A549 (cell line): ENCODE data around the gene PSG11. TPM values are rescaled to one million over a fixed set of nuclear protein-coding genes. Genes with fewer than 3 reads are reported as not detected.
"Not testable (repeated sequence)": the region's sequence is repeated elsewhere in the genome, so short reads cannot be mapped to it uniquely, and the experiment has no call there.

Source experiments
- ATAC-seq, 2 experiments: fragments of 200-7000 bp in 1 of 2; fragments of >200 bp in 1 of 2; cut with Nextera tagmentation in 1 of 2; cut with Tn5 transposase in 1 of 2; 3 replicates each; pipeline versions ENCODE4 v1.8.0 to v1.9.1; 2018 to 2020; ENCODE audit warnings: mild to moderate bottlenecking in 1 of 2, moderate library complexity in 1 of 2
- CTCF ChIA-PET: fragments of 300-600 bp; sonication (Branson Sonifier 250); formaldehyde crosslinking; extraction: SDS; loops from one replicate; lab custom pipeline; 2021; ENCODE audit warnings: antibody characterized with exemption, inconsistent platforms; lab: Yijun Ruan, JAX
- POLR2A ChIA-PET: fragments of 350-600 bp; formaldehyde crosslinking; extraction: SDS; loops from one replicate; lab custom pipeline; 2021; ENCODE audit warnings: antibody characterized with exemption, inconsistent platforms; lab: Yijun Ruan, JAX
- DNase-seq, 2 experiments: peaks; one replicate each; pipeline versions ENCODE4 v3.0.0 to v3.0.0-alpha.2; 2011 to 2016; ENCODE audit warnings: low read depth in 1 of 2, low spot score in 1 of 2
- FAIRE-seq: peaks from 2 replicates; lab custom pipeline; 2011; peaks lifted over from hg19 to GRCh38; lab: Jason Lieb, UNC
- H3K27ac ChIP-seq, 2 experiments: fragments of >200 bp; sonication (Bioruptor Twin); formaldehyde crosslinking; 3 replicates each; pipeline ENCODE4 v1.5.1; 2016 to 2017
- H3K4me1 ChIP-seq: fragments of >200 bp; sonication (Bioruptor Twin); formaldehyde crosslinking; 3 replicates; pipeline ENCODE4 v1.6.1; 2016
- H3K4me2 ChIP-seq: fragments of >200 bp; sonication (Bioruptor Twin); formaldehyde crosslinking; 3 replicates; pipeline ENCODE4 v1.6.1; 2016
- H3K4me3 ChIP-seq: fragments of >200 bp; sonication (Bioruptor Twin); formaldehyde crosslinking; 3 replicates; pipeline ENCODE4 v1.5.1; 2016
- H3K9me3 ChIP-seq: fragments of >200 bp; sonication (Bioruptor Twin); formaldehyde crosslinking; 3 replicates; pipeline ENCODE4 v1.6.1; 2016
- BHLHE40 ChIP-seq: IDR thresholded peaks from 2 replicates; pipeline ENCODE4 v1.6.1; 2012; ENCODE audit warnings: low read depth, low read length, inconsistent platforms
- CBX2 ChIP-seq: fragments of 200-600 bp; sonication (generic); IDR thresholded peaks from 2 replicates; pipeline ENCODE4 v1.6.1; 2016; ENCODE audit warnings: low read depth, mild to moderate bottlenecking, borderline replicate concordance
- CHD2 ChIP-seq: fragments of 150-350 bp; IDR thresholded peaks from 2 replicates; pipeline ENCODE4 v1.6.1; 2014; ENCODE audit warnings: low read length; ENCODE audit not compliant: partially characterized antibody
- CHD4 ChIP-seq: fragments of 200-600 bp; sonication (generic); IDR thresholded peaks from 2 replicates; pipeline ENCODE4 v1.6.1; 2016; ENCODE audit warnings: antibody characterized with exemption, mild to moderate bottlenecking, borderline replicate concordance
- CTCF ChIP-seq: fragments of >200 bp; sonication (Bioruptor Twin); formaldehyde crosslinking; IDR thresholded peaks from 3 replicates; pipeline ENCODE4 v1.5.1; 2016
- EHMT2 ChIP-seq: fragments of 200-600 bp; sonication (generic); IDR thresholded peaks from 2 replicates; pipeline ENCODE4 v1.6.1; 2016; ENCODE audit warnings: antibody characterized with exemption, low read depth, mild to moderate bottlenecking, moderate library complexity
- GATA3 ChIP-seq: IDR thresholded peaks from 2 replicates; pipeline ENCODE4 v1.6.1; 2012; ENCODE audit warnings: borderline replicate concordance
- HDAC2 ChIP-seq: fragments of 200-600 bp; sonication (generic); IDR thresholded peaks from 2 replicates; pipeline ENCODE4 v1.6.1; 2016
- HOXA7 ChIP-seq: fragments of 250-450 bp; sonication (Bioruptor Pico); IDR thresholded peaks from 2 replicates; pipeline ENCODE4 v1.5.0; 2020; ENCODE audit warnings: mild to moderate bottlenecking, moderate library complexity
- HOXB13 ChIP-seq: fragments of 250-450 bp; sonication (Bioruptor Pico); IDR thresholded peaks from 2 replicates; pipeline ENCODE4 v1.5.0; 2020; ENCODE audit warnings: low read depth, mild to moderate bottlenecking, moderate library complexity
- KDM5A ChIP-seq: fragments of 200-600 bp; sonication (generic); IDR thresholded peaks from 2 replicates; pipeline ENCODE4 v1.6.1; 2016; ENCODE audit warnings: antibody characterized with exemption, mild to moderate bottlenecking
- MAFK ChIP-seq: fragments of 450-650 bp; IDR thresholded peaks from 2 replicates; pipeline ENCODE4 v1.6.1; 2014; ENCODE audit not compliant: partially characterized antibody
- NFE2L2 ChIP-seq: fragments of 150-350 bp; conservative IDR thresholded peaks from 2 replicates; pipeline ENCODE4 v1.6.1; 2014; ENCODE audit warnings: low read length
- NPAS2 ChIP-seq: fragments of 250-450 bp; sonication (Bioruptor Pico); IDR thresholded peaks from 2 replicates; pipeline ENCODE4 v1.8.0; 2022; ENCODE audit warnings: mild to moderate bottlenecking, moderate library complexity, borderline replicate concordance
- POLR2A ChIP-seq: IDR thresholded peaks from 2 replicates; pipeline ENCODE4 v1.6.1; 2012; ENCODE audit warnings: mild to moderate bottlenecking, low read length
- REST ChIP-seq: fragments of 200-600 bp; sonication (generic); IDR thresholded peaks from 2 replicates; pipeline ENCODE4 v1.6.1; 2016; ENCODE audit warnings: antibody characterized with exemption, mild to moderate bottlenecking, moderate library complexity
- RNF2 ChIP-seq: fragments of 200-600 bp; sonication (generic); IDR thresholded peaks from 2 replicates; pipeline ENCODE4 v1.6.1; 2016; ENCODE audit warnings: low read depth, mild to moderate bottlenecking, antibody characterized with exemption, moderate library complexity, borderline replicate concordance
- TP53 ChIP-seq: fragments of 250-450 bp; sonication (Bioruptor Pico); IDR thresholded peaks from 2 replicates; pipeline ENCODE4 v1.5.0; 2021; ENCODE audit warnings: mild to moderate bottlenecking, moderate library complexity
- ZSCAN20 ChIP-seq: fragments of 250-450 bp; sonication (Bioruptor Pico); IDR thresholded peaks from 2 replicates; pipeline ENCODE4 v1.8.0; 2022; ENCODE audit warnings: mild to moderate bottlenecking, moderate library complexity
- WGBS: methylation state at CpG from one replicate; pipeline ENCODE4 v1.1.6; 2017; ENCODE audit errors: missing lambda C conversion rate; 5-methylcytosine and 5-hydroxymethylcytosine counted together
- polyA plus RNA-seq, 4 experiments: library from polyadenylated mRNA; depleted of rRNA in 3 of 4; stranded (reverse); fragments of >200 nt; fragmentation: RNase III in 1 of 4; extraction: RNeasy Plus Mini Kit Qiagen cat#74134 plus additional on column Dnase treatment in 1 of 4; gene quantifications; 2 replicates in 3 of 4; 3 replicates in 1 of 4; pipeline ENCODE4 v1.2.3, GENCODE V29; 2011 to 2017
- TF ChIP-seq, protein P1 (sequence below): fragments of >200 bp; sonication (Bioruptor Twin); formaldehyde crosslinking; IDR thresholded peaks from 3 replicates; pipeline ENCODE4 v1.6.1; 2016

Gene PSG11
- polyA plus RNA-seq, 2 of the 4 experiments (the other 2 are of a cell fraction): not detected

GRCh38 chr19:42982111-42982510 is 44.2 kb downstream of the PSG11 start:
- DNase-seq, H3K4me2 ChIP-seq, H3K9me3 ChIP-seq, ATAC-seq, POLR2A ChIA-PET, H3K4me3 ChIP-seq, H3K4me1 ChIP-seq, H3K27ac ChIP-seq, CTCF ChIA-PET: not testable (repeated sequence)
- peak; percentile 91 for FAIRE-seq

DNA sequence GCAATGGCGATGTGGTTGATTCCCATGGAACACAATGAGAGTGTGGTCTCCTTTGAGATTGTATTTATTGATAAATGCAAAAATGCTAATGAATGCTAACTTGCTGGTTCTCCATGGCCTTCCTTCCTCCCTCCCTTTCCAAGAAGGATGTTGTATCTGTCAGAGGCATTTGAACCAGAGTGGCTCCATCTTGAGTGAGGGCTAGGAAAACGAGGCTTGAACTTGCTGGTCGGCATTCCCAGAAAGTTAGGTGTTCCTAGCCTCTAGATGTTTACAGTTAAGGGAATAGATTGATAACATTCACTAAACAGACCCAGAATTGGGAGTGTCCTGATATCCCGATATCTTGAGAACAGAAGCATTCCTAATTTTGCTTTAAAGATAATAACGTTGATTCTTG is 54.8 kb downstream of the PSG11 start:
- POLR2A ChIA-PET, H3K9me3 ChIP-seq, ATAC-seq, CTCF ChIA-PET, H3K4me3 ChIP-seq, FAIRE-seq, H3K4me2 ChIP-seq, DNase-seq, H3K4me1 ChIP-seq, H3K27ac ChIP-seq: not testable (repeated sequence)
- 60% methylated on average over 5 of the region's 5 CpGs for WGBS

- WGBS: 50% methylated on average over 2 of the region's 2 CpGs
- FAIRE-seq (no peak), ATAC-seq (peak; percentile 51 to 52; a peak in 4 of 6 replicates), DNase-seq (peak in 1 of 2 experiments; percentile 4)
- Histone ChIP-seq H3K4me2 (no peak overlapping the region), H3K9me3 (no peaks in the 10 kb centered on the region; the same call in 1 of the 3 replicates), H3K4me3 (no peak overlapping the region), H3K4me1 (no peaks in the 10 kb centered on the region), H3K27ac (no peak overlapping the region)
- TF ChIP-seq ZSCAN20 (CRISPR knock-in tag): no peak
- TF ChIP-seq KDM5A: no peak
- TF ChIP-seq GATA3: no peak
- no peak for TF ChIP-seq MAFK
- no peak for TF ChIP-seq TP53 (CRISPR knock-in tag)
- TF ChIP-seq CHD4: no peak
- TF ChIP-seq CHD2: no peak
- no peak for TF ChIP-seq HOXB13 (CRISPR knock-in tag)
- TF ChIP-seq RNF2: no peak
- TF ChIP-seq BHLHE40: no peak
- TF ChIP-seq, protein P1, sequence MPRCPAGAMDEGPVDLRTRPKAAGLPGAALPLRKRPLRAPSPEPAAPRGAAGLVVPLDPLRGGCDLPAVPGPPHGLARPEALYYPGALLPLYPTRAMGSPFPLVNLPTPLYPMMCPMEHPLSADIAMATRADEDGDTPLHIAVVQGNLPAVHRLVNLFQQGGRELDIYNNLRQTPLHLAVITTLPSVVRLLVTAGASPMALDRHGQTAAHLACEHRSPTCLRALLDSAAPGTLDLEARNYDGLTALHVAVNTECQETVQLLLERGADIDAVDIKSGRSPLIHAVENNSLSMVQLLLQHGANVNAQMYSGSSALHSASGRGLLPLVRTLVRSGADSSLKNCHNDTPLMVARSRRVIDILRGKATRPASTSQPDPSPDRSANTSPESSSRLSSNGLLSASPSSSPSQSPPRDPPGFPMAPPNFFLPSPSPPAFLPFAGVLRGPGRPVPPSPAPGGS: no peak
- TF ChIP-seq POLR2A: no peak
- TF ChIP-seq REST: no peak
- no peak for TF ChIP-seq CBX2
- no peak for TF ChIP-seq HOXA7 (CRISPR knock-in tag)
- no peak for TF ChIP-seq NPAS2
- ChIA-PET POLR2A (no interaction called here), CTCF (no interaction called here)
These were observed 61.1 kb downstream of the PSG11 start for GRCh38 chr19:42965176-42965575.

GRCh38 chr19:42961119-42961518 is 65.2 kb downstream of the PSG11 start:
- WGBS: 53% methylated on average over 6 of the region's 6 CpGs
- ATAC-seq (no peak), DNase-seq (no peak), FAIRE-seq (no peak)
- TF ChIP-seq CTCF (no peak), REST (no peak), NFE2L2 (no peak), POLR2A (no peak), EHMT2 (no peak), CBX2 (no peak), HDAC2 (no peak)
- H3K9me3 ChIP-seq: peaks cover 6% of the 10 kb centered on the region; the same call in 1 of the 3 replicates
- ChIA-PET POLR2A (no interaction called here), CTCF (no interaction called here)
- no peak overlapping the region for H3K27ac ChIP-seq
- no peak overlapping the region for H3K4me2 ChIP-seq
- H3K4me3 ChIP-seq: no peak overlapping the region
- H3K4me1 ChIP-seq: no peaks in the 10 kb centered on the region
